Mesenteric fat pad (tissue), 1 donor: Measurements from ENCODE around the gene DCAF12L2. TPM values are rescaled to one million over a fixed set of nuclear protein-coding genes. Genes with fewer than 3 reads are reported as not detected.
"Not testable (repeated sequence)": the region's sequence is repeated elsewhere in the genome, so short reads cannot be mapped to it uniquely, and the experiment has no call there.

Experiments used
- DNase-seq: peaks from one replicate; pipeline ENCODE4 v3.0.0-alpha.2; 2020; ENCODE audit warnings: low spot score
- long read RNA-seq: library from polyadenylated mRNA; unstranded; transcript quantifications from one replicate; pipeline ENCODE4 v2.0.0, GENCODE V29; 2020
- total RNA-seq: library from RNA; stranded (reverse); fragmentation: NEBNext Ultra II Directional; extraction: Animal tissue kit (Norgen Biotek cat#: 25700); gene quantifications from one replicate; pipeline ENCODE4 v1.2.1, GENCODE V29; 2021
- donor health status: DM: yes; HTN: yes; CAD: no.

DCAF12L2 gene
- not detected for total RNA-seq
- long read RNA-seq, partial matches to known transcripts: 0 of 1 reads
- long read RNA-seq, other reads (novel, unspliced or antisense): 0 of 1 reads

GRCh38 chrX:126165721-126166461, at the start of gene DCAF12L2:
TSS of gene DCAF12L2 (minus strand) at chrX:126166289. CDS start at chrX:126165924, 365 bp downstream.
- no peak for DNase-seq

- not testable (repeated sequence) for DNase-seq
These were observed 24.8 kb upstream of the DCAF12L2 start for GRCh38 chrX:126190888-126191287.

GRCh38 chrX:126177133-126177840, 11.2 kb upstream of the DCAF12L2 start:
- DNase-seq: no peak

- DNase-seq: no peak
These were observed 4.6 kb upstream of the DCAF12L2 start for GRCh38 chrX:126170720-126171119.

GRCh38 chrX:126167560-126167959, 1.5 kb upstream of the DCAF12L2 start:
- no peak for DNase-seq

GRCh38 chrX:126165401-126165720, 728 bp downstream of the DCAF12L2 start:
- no peak for DNase-seq

- no peak for DNase-seq
These were observed 1.2 kb downstream of the DCAF12L2 start for GRCh38 chrX:126164689-126165400.

- DNase-seq: no peak
These were observed 1.9 kb downstream of the DCAF12L2 start for GRCh38 chrX:126164226-126164625.

- no peak for DNase-seq
These were observed 25.1 kb downstream of the DCAF12L2 start for GRCh38 chrX:126141014-126141413.

GRCh38 chrX:126137899-126138298, 28.2 kb downstream of the DCAF12L2 start:
- DNase-seq: no peak

GRCh38 chrX:126124721-126125120, 41.4 kb downstream of the DCAF12L2 start:
- DNase-seq: no peak
